ENCODE measurements around the gene KRTAP4-4.
"Not testable (repeated sequence)": the region's sequence is repeated elsewhere in the genome, so short reads cannot be mapped to it uniquely, and the experiment has no call there.

The KRTAP4-4 gene

GRCh38 chr17:41145261-41145660 lies 15.3 kb downstream of the KRTAP4-4 start:
- TF ChIP-seq CTCF (conservative IDR thresholded peaks at IDR 0.05) = no peak
- no peak for TF ChIP-seq ZFX (IDR thresholded peaks at IDR 0.05)

GRCh38 chr17:41144846-41145245 lies 15.7 kb downstream of the KRTAP4-4 start:
- TF ChIP-seq ZFX (IDR thresholded peaks at IDR 0.05) (no peak), CTCF (conservative IDR thresholded peaks at IDR 0.05) (no peak)
- no peak overlapping the region for H3K27ac ChIP-seq

More at GRCh38 chr17:41145261-41145660, 15.3 kb downstream of the KRTAP4-4 start:
- H3K27ac ChIP-seq = no peak overlapping the region

- H3K27ac ChIP-seq = no peak overlapping the region
These were observed 19.2 kb downstream of the KRTAP4-4 start for GRCh38 chr17:41141361-41141760.

GRCh38 chr17:41140360-41141131 lies 20.0 kb downstream of the KRTAP4-4 start, which contains the start of gene KRTAP4-6:
TSS of gene KRTAP4-6 (minus strand) at chr17:41140544. CDS start at chr17:41140487, 57 bp downstream.
- TF ChIP-seq CTCF (conservative IDR thresholded peaks at IDR 0.05) (no peak), ZFX (IDR thresholded peaks at IDR 0.05) (no peak)
- H3K27ac ChIP-seq = no peak within 1 kb of the TSS

More at GRCh38 chr17:41141361-41141760, 19.2 kb downstream of the KRTAP4-4 start:
- TF ChIP-seq CTCF (conservative IDR thresholded peaks at IDR 0.05) (no peak), ZFX (IDR thresholded peaks at IDR 0.05) (no peak)

GRCh38 chr17:41139865-41140264 lies 20.7 kb downstream of the KRTAP4-4 start:
- not testable (repeated sequence) for H3K27ac ChIP-seq

- TF ChIP-seq ZFX (IDR thresholded peaks at IDR 0.05) (no peak), CTCF (conservative IDR thresholded peaks at IDR 0.05) (no peak)
- no peak overlapping the region for H3K27ac ChIP-seq
These were observed 26.4 kb downstream of the KRTAP4-4 start for GRCh38 chr17:41133880-41134735.

GRCh38 chr17:41131979-41132378 lies 28.6 kb downstream of the KRTAP4-4 start:
- no peak overlapping the region for H3K27ac ChIP-seq

More at GRCh38 chr17:41131979-41132378, 28.6 kb downstream of the KRTAP4-4 start:
- TF ChIP-seq CTCF (conservative IDR thresholded peaks at IDR 0.05) (no peak), ZFX (IDR thresholded peaks at IDR 0.05) (no peak)

Data from C4-2B (cell line).